ENCODE data around the gene AP4M1. TPM values are rescaled to one million over a fixed set of nuclear protein-coding genes. Genes with fewer than 3 reads are reported as not detected.

The AP4M1 gene
- total and polyA plus RNA-seq, 10 of the 15 experiments (the other 5 are each of a cell fraction or from before 2014, with no cell fraction given) = 0.77 to 16.1 (median 13.0) TPM

DNA sequence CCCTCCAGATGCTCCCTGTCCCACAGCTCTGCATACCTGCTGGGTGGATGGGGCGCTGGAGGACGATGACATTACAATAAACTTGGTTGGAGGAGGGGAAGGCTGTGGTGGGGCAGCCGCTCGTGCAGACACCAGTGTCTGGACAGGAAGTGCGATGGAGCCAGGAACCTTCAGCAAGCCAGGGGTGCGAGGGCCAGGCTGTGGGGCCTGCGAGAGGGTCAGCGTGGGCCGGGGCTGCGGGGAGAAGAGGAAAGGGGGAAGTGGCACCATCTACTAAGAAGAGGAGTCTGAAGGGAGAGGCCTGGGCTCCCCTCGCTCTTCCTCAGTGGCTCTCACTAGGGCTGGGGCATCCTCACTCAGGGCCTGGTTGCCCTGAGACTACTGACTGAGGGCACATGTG lies 6.4 kb downstream of the AP4M1 start:
- ATAC-seq (no peak), FAIRE-seq (no peak), DNase-seq (ENCODE audit: low read depth, low spot score) (no peak)
- H3K4me1 ChIP-seq (ENCODE audit: control insufficient read depth, insufficient read depth, low read length) = no peaks in the 10 kb centered on the region
- no peak overlapping the region for H3K4me3 ChIP-seq
- WGBS (ENCODE audit: insufficient coverage, insufficient replicate concordance, low lambda C conversion rate, missing lambda C conversion rate) = 70% methylated on average over 11 of the region's 11 CpGs
- intact Hi-C loops (cut with micrococcal nuclease; ENCODE audit: unreplicated experiment) (no loop called here), in situ Hi-C loops (cut with MboI) (no loop called here)
- H3K4me2 ChIP-seq (ENCODE audit: control insufficient read depth, insufficient read depth) = no peak overlapping the region
- no peak overlapping the region for H3K9ac ChIP-seq (ENCODE audit: control insufficient read depth, insufficient read depth, low read length)
- no TSS peak for BruUV-seq (replicated peaks)
- H3K9me3 ChIP-seq (replicated peaks; ENCODE audit: control insufficient read depth, insufficient read depth, low read length) = no peaks in the 10 kb centered on the region
- H4K20me1 ChIP-seq (ENCODE audit: control insufficient read depth, insufficient read depth) = no peaks in the 10 kb centered on the region
- peaks cover 5 to 9% of the 10 kb centered on the region in 2 experiments; a peak in 3 of 4 replicates for H3K36me3 ChIP-seq (ENCODE audit: control insufficient read depth in 2 of 2, insufficient read depth in 2 of 2, low read length in 1 of 2)
- ChIA-PET POLR2A (no interaction called here), CTCF (no interaction called here), SMC1A (ENCODE audit: uncharacterized antibody, unreplicated experiment) (no interaction called here), RAD21 (ENCODE audit: unreplicated experiment) (no interaction called here)
- no peak overlapping the region for H2AFZ ChIP-seq (ENCODE audit: control insufficient read depth, low read depth, low read length)
- no peaks in the 10 kb centered on the region for H3K79me2 ChIP-seq (ENCODE audit: control insufficient read depth, insufficient read depth, low read length)
- no peak overlapping the region for H3K27ac ChIP-seq (ENCODE audit: control insufficient read depth, insufficient read depth)
- H3K27me3 ChIP-seq (replicated peaks in 1 of 2; ENCODE audit: control insufficient read depth in 2 of 2, insufficient read depth in 2 of 2, low read length in 1 of 2) = no peaks in the 10 kb centered on the region
- no peak for TF ChIP-seq SIN3A (IDR thresholded peaks at IDR 0.05; ENCODE audit: low read depth, low read length)
- no peak for TF ChIP-seq CBX3 (IDR thresholded peaks at IDR 0.05; ENCODE audit: borderline replicate concordance, low read depth)
- no peak for TF ChIP-seq POLR2AphosphoS5 (IDR thresholded peaks at IDR 0.05; ENCODE audit: low read length)
- TF ChIP-seq, protein P1, sequence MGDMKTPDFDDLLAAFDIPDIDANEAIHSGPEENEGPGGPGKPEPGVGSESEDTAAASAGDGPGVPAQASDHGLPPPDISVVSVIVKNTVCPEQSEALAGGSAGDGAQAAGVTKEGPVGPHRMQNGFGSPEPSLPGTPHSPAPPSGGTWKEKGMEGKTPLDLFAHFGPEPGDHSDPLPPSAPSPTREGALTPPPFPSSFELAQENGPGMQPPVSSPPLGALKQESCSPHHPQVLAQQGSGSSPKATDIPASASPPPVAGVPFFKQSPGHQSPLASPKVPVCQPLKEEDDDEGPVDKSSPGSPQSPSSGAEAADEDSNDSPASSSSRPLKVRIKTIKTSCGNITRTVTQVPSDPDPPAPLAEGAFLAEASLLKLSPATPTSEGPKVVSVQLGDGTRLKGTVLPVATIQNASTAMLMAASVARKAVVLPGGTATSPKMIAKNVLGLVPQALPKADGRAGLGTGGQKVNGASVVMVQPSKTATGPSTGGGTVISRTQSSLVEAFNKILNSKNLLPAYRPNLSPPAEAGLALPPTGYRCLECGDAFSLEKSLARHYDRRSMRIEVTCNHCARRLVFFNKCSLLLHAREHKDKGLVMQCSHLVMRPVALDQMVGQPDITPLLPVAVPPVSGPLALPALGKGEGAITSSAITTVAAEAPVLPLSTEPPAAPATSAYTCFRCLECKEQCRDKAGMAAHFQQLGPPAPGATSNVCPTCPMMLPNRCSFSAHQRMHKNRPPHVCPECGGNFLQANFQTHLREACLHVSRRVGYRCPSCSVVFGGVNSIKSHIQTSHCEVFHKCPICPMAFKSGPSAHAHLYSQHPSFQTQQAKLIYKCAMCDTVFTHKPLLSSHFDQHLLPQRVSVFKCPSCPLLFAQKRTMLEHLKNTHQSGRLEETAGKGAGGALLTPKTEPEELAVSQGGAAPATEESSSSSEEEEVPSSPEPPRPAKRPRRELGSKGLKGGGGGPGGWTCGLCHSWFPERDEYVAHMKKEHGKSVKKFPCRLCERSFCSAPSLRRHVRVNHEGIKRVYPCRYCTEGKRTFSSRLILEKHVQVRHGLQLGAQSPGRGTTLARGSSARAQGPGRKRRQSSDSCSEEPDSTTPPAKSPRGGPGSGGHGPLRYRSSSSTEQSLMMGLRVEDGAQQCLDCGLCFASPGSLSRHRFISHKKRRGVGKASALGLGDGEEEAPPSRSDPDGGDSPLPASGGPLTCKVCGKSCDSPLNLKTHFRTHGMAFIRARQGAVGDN (IDR thresholded peaks at IDR 0.05) = no peak
- TF ChIP-seq, protein P2, sequence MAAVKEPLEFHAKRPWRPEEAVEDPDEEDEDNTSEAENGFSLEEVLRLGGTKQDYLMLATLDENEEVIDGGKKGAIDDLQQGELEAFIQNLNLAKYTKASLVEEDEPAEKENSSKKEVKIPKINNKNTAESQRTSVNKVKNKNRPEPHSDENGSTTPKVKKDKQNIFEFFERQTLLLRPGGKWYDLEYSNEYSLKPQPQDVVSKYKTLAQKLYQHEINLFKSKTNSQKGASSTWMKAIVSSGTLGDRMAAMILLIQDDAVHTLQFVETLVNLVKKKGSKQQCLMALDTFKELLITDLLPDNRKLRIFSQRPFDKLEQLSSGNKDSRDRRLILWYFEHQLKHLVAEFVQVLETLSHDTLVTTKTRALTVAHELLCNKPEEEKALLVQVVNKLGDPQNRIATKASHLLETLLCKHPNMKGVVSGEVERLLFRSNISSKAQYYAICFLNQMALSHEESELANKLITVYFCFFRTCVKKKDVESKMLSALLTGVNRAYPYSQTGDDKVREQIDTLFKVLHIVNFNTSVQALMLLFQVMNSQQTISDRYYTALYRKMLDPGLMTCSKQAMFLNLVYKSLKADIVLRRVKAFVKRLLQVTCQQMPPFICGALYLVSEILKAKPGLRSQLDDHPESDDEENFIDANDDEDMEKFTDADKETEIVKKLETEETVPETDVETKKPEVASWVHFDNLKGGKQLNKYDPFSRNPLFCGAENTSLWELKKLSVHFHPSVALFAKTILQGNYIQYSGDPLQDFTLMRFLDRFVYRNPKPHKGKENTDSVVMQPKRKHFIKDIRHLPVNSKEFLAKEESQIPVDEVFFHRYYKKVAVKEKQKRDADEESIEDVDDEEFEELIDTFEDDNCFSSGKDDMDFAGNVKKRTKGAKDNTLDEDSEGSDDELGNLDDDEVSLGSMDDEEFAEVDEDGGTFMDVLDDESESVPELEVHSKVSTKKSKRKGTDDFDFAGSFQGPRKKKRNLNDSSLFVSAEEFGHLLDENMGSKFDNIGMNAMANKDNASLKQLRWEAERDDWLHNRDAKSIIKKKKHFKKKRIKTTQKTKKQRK (IDR thresholded peaks at IDR 0.05; ENCODE audit: low read depth, low read length) = no peak
- no peak for TF ChIP-seq ZSCAN29 (IDR thresholded peaks at IDR 0.05)
- TF ChIP-seq, protein P3, sequence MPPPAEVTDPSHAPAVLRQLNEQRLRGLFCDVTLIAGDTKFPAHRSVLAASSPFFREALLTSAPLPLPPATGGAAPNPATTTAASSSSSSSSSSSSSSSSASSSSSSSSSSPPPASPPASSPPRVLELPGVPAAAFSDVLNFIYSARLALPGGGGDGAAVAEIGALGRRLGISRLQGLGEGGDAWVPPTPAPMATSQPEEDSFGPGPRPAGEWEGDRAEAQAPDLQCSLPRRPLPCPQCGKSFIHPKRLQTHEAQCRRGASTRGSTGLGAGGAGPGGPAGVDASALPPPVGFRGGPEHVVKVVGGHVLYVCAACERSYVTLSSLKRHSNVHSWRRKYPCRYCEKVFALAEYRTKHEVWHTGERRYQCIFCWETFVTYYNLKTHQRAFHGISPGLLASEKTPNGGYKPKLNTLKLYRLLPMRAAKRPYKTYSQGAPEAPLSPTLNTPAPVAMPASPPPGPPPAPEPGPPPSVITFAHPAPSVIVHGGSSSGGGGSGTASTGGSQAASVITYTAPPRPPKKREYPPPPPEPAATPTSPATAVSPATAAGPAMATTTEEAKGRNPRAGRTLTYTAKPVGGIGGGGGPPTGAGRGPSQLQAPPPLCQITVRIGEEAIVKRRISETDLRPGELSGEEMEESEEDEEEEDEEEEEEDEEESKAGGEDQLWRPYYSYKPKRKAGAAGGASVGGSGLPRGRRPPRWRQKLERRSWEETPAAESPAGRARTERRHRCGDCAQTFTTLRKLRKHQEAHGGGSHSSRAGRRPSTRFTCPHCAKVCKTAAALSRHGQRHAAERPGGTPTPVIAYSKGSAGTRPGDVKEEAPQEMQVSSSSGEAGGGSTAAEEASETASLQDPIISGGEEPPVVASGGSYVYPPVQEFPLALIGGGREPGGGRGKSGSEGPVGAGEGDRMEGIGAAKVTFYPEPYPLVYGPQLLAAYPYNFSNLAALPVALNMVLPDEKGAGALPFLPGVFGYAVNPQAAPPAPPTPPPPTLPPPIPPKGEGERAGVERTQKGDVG (CRISPR knock-in tag; IDR thresholded peaks at IDR 0.05) = no peak
- TF ChIP-seq CHD1 (IDR thresholded peaks at IDR 0.05; ENCODE audit: low read depth, low read length) = no peak
- no peak for TF ChIP-seq MXI1 (IDR thresholded peaks at IDR 0.05; ENCODE audit: low read depth, low read length)
- no peak for TF ChIP-seq HDGF (IDR thresholded peaks at IDR 0.05)
- TF ChIP-seq, protein P4, sequence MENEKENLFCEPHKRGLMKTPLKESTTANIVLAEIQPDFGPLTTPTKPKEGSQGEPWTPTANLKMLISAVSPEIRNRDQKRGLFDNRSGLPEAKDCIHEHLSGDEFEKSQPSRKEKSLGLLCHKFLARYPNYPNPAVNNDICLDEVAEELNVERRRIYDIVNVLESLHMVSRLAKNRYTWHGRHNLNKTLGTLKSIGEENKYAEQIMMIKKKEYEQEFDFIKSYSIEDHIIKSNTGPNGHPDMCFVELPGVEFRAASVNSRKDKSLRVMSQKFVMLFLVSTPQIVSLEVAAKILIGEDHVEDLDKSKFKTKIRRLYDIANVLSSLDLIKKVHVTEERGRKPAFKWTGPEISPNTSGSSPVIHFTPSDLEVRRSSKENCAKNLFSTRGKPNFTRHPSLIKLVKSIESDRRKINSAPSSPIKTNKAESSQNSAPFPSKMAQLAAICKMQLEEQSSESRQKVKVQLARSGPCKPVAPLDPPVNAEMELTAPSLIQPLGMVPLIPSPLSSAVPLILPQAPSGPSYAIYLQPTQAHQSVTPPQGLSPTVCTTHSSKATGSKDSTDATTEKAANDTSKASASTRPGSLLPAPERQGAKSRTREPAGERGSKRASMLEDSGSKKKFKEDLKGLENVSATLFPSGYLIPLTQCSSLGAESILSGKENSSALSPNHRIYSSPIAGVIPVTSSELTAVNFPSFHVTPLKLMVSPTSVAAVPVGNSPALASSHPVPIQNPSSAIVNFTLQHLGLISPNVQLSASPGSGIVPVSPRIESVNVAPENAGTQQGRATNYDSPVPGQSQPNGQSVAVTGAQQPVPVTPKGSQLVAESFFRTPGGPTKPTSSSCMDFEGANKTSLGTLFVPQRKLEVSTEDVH (IDR thresholded peaks at IDR 0.05; ENCODE audit: low read depth, partially characterized antibody) = no peak
